ENCODE measurements around the gene FRMPD1.

FRMPD1 gene

DNA sequence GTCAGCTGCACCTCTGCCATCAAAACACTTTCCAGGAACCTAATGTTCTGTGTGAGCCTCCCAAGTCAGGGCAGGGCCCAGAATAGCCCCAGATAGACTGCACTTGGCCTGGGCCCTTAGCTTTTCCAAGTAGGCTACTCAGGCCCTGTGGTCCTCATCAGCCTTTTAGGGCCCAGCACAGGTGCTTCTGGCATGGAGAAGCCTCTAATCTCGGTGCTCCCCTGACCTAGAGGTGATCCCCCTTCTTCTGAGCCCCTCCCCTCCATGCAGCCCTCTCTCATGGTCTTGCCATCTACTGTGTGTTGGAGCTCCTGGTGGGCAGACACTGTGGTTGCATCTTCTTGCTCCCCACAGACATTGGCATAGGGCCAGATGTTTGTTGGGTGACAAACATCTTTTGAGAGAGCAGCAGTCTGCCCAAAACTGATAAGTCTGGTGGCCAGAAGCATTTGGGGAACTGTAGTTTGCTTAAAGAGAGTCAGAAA lies 28.1 kb downstream of the FRMPD1 start:
- no peak for DNase-seq

DNA sequence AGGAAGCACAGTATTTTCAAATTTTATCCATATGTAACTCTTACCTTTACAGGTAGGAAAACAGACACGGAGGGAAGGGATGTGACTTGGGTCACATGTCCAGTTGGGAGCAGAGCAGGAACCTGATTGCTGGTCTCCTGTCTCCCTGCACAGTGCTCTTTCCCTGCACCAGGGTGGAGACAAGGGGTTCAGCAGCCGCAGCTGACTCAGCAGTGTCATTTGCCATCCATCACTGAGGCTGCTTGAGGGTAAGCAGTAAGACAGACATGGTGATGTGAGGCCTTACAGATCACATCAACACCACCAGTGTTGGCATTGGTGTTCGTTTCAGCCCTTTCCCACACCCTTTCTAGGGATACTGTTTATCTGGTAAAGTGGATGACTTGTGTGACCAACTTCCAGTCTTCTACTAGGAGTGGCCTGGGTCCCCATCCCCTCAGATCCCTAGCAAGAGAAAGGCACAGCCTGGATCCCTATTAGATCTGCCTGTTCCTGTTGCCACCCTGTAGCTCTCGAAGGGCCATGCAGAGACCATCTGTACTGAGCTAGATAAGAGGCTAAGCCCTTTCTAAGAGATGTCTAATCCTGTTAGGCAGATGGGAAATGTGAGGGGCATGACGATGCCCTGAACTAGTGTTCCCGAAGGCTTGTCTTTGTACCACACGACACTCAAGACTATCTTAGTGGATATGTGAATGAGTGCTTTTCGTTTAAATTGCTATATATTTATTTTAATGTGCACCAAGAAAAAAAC lies 29.1 kb downstream of the FRMPD1 start:
- DNase-seq: no peak

DNA sequence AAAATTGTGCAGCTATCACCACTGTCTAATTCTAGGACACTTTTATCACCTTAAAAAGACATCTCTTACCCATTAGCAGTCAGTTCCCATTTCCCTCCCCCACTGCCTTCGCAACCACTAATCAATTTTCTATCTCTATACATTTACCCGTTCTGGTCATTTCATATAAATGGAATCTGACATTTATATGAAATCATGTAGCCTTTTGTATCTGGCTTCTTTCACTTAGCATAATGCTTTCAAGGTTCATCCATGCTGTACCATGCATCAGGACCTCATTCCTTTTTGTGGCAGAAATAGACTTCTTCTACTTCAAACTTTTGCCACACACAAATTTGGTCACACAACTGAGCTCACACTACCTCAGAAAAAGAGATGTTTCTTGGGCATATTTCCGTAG lies 32.2 kb downstream of the FRMPD1 start:
- DNase-seq: no peak

DNA sequence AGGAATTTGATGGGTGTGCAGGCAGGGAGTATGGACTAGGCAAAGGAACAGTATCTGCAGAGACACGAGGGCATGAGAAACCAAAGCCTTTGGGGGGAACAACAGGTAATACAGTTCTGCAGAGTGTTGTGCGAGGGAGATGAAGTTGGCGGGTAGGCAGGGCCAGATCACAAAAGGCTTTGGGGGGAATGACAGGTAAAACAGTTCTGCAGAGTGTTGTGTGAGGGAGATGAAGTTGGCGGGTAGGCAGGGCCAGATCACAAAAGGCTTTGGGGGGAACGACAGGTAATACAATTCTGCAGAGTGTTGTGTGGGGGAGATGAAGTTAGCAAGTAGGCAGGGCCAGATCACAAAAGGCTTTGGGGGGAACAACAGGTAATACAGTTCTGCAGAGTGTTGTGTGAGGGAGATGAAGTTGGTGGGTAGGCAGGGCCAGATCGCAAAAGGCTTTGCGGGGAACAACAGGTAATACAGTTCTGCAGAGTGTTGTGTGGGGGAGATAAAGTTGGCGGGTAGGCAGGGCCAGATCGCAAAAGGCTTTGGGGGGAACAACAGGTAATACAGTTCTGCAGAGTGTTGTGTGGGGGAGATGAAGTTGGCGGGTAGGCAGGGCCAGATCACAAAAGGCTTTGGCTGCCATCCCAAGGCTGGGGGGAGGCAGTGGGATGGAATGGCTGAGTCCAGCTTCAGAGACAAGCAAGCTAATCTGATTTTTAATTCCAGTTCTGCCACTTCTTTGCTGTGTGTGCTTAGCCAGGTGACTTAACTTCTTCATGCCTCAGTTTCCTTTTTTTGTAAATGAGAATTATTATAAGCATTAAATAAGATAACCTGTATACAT lies 33.0 kb downstream of the FRMPD1 start:
- no peak for DNase-seq

DNA sequence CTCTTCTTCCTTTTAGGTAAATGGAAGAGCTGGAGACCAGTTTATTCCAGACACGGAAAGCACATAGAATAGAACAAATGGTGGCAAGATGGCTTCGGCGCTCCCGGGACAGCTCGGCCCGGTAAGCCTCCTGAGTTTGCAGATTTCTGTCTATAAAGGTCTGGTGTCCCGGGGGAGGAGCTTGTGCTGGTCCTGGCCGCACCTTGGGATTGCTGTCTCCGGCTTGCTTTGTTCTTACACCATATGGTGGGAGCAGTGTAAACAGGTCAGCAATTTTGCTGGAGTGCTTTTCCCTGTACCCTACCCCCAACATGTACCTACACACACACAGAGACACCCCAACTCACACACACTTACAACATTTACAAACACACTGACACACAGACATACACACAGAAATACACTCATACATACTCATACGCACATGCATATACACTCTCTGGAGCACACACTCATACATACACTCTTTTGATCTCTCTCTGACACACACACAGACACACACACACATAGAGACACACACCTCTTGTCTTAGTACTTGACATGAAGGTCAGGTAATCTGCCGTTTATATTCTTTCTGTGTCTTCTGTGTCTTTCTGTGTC lies 42.0 kb downstream of the FRMPD1 start:
- DNase-seq: no peak

DNA sequence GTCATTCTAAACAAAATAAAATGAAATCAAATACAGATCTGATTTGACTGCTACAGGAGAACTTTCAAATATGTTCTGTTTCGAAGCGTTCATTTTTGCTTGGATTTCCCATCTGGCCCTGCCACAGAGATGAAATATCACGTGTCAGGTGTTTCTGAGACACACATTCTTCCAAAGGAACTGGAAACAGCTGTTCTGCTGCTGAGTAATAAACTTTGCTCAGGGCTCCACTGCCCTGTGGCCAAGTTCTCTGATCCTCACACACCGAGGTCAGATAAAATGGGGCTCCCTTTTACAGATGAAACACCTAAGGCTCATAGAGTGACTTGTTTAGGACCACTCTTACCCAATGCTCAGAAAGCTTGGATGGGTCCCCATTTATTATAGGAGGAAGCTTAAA lies 42.5 kb downstream of the FRMPD1 start:
- no peak for DNase-seq

DNA sequence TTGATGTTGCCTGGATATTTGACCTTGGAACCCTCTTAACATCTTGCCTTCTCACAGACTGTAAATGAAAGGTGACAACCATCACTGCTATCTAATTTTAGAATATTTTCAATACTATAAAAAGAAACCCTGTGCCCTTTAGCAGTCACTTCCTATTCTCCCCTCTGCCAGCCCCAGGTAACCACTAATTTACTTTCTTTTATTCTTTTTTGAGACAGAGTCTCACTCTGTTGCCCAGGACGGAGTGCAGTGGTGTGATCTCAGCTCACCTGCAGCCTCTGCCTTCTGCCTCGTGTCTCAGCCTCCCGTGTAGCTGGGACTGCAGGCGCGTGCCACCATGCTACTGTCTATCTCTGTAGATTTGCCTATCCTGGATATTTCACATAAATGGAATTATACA lies 43.6 kb downstream of the FRMPD1 start:
- DNase-seq: no peak

DNA sequence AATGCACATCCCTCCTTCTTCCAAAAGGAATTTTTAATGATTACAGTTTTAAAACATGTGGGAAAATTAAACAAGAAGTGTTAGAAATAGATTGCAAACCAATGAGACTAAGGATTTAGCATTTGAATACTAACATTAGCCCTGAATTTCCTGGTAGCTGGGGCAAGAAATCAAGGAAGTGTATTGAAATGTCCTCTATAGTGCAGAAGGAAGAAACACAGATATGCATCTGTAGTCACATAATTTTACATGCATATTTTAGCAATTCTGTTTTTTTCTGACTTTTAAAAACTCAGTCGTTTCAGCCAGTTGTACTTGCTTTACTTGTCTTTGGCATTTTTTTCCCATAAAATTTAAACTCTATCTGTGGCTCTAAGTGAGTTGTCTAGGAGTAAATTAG lies 45.8 kb downstream of the FRMPD1 start:
- DNase-seq: no peak

DNA sequence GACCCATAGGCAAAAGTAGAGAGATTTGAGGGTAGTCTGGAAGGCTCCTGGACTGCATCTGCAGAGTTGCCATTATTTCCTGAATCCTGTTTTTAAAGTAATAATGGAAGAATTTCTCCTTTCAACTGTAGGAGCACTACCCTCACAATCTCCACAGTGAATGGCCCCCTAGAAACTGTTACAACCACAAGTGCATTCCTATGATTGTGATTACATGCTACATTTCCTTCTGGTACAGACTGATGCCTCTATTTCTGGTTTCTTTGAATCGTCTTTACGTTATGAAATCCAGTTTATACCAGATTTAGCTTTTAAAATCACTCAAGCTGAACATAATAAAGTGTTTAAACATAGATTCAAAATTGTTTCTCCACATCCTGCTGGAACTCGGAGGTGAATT lies 49.4 kb downstream of the FRMPD1 start:
- DNase-seq: no peak

DNA sequence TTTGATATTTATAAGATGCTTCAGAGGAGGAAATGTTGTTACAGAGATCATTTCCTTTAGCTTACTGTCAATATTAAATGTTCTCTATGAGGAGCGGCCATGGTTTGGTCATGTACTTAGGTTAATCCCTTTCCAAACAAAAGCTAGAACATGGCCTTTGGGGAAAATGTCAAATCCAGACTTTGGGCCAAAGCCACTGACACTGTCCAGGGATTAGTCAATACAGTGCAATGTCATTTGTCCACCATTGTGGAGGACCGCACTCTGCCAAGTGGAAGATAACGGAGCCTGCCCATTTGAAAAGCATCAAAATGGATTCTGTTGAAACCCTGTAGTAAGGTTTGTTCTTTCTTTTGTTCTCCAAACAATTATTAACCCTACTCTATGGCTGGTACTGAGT lies 50.1 kb downstream of the FRMPD1 start:
- no peak for DNase-seq

DNA sequence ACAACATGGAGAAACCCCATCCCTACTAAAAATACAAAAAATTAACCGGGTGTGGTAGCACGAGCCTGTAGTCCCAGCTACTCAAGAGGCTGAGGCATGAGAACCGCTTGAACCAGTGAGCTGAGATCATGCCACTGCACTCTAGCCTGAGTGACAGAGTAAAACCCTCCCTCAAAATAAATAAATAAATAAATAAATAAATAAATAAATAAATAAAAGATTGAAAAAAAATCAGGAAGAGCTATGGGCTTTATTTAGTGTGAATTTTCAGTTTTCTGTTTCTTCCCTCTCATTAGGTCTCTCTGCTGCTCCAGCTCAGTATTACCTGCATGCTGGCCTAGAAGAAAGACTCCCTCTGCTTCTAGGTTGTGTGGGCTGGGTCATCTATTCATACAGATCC lies 55.0 kb downstream of the FRMPD1 start:
- no peak for DNase-seq

DNA sequence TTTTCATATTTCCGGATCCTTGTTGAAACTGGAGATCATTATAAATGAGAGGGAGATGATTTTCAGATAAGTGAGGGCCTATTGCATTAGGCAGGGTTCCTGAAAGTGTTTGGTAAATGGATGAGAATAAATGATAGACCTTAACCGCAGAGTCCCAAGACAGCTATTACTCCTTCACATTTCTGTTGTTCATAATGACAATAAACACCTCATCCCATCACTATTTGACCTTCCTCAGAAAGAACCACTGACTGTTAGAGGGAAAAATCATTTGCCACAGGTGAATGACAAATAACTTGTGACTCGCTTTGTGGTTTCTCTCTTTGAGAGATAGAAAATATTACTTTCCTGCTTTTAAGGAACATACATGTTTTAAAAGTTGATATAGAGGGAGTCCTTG lies 55.5 kb downstream of the FRMPD1 start:
- DNase-seq: no peak

DNA sequence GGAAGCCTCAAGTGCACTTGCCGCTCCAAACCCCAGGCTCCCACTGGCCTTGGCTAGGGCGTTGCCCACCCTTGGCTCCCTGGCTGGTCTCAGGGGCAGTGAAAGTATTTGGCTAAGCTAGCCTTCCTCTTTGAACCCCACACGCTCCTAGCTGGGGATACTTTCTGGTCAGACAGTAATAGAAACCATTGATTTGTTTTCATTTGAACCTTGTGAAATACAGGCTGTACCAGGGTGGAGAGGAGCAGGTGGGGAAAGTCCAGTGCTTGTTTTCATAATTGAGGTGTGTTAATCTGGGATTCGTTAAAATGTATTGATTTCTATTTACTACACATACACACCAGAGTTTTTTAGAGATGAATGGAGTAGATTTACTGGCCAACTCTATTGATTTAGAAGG lies 57.0 kb downstream of the FRMPD1 start:
- DNase-seq: no peak

DNA sequence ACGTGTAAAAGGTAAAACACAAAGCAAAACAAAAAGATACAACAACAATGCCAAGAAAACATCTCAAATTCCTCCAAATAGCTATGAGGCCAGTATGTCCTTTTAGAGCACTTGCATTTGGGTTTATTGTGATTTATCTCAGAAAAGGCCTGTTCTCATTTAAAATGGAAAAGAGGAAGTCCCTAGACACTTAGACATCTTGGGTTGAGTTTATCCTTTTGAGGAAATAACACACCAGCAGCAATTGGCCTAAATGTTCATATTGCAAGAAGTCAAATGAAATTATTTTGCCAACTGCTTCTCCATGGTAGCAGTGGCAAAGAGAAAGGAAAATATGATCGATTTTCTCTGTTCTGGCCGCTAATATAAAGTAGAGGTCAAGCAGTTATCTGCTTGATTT lies 59.3 kb downstream of the FRMPD1 start:
- DNase-seq: no peak

DNA sequence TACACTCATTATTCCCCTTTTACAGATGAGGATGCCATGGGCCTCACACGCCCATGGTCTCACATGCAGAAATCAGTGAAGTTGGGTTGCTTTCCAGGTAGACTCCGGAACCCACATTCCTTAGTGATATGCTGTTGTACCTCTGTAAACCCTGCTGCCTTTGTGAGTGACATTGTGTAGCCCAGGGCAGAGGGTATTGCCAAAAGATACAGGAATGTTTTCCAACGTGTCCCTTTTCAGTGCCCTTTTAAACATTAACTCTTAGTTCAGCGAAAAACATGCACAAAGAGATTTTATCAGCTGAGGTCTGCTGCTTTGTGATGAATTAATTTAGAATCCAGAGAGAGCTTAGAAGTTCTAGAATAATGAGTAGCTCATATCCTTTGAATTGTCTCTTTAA lies 64.5 kb downstream of the FRMPD1 start:
- no peak for DNase-seq

DNA sequence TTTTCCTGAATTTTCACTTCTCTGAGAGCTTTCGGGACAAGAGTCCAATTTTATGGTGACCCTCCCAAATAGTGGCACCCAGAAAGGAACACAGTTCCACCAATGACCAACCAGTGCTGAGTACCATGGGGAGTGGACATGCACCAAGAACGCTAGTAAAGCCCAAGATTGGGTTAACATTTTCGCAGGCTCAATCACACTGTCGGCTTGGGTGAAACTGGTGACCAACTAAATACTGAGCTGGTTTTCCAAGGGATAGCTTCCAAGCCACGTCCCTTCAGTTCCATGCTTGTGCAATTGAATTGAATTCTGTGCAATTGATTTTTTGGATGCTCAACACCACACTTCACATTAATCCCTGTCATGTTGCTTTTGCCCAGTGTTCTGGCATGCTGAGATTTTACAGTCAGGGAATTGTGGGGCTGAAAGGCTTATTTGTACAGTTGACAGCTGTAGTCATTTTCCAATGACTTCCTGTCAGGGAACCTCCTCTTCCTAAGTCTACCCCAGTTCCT lies 65.3 kb downstream of the FRMPD1 start:
- DNase-seq: no peak

DNA sequence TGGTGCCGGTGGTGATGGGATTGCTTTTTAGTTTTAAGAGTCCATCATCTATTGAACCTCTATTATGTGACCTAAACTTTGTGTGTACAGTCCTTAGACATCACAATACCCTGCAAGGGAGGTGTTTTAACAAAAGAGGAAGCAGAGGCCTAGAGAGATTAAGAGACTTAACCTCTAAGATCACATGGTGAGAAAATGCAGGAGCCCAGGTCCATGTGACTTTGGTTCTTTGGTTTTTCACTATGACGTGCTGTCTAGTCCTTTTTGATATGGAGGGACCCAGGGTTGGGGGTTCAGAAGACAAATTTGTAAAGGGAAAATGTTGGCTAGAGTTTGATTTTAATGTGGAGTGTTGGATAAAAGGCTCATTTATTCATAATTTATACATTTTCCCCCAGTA lies 68.8 kb downstream of the FRMPD1 start:
- DNase-seq: no peak

DNA sequence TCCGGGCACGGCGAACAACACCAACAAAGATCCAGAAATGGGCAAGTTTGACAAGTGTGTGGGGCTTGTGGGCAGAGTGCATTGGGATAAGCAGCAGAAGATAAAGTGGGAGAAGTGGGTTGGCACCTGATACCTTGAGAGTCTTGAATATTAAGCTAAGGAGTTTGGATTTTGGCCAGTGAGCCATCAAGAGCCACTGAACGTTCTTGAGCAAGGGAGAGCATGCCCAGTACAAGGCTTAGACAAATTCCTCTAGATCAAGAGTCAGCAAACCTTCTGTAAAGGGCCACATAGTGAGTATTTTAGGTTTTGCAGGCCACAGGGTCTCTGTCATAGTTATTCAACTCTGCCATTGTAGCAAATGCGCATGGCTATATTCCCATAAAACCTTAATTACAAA lies 76.3 kb downstream of the FRMPD1 start:
- DNase-seq: no peak

DNA sequence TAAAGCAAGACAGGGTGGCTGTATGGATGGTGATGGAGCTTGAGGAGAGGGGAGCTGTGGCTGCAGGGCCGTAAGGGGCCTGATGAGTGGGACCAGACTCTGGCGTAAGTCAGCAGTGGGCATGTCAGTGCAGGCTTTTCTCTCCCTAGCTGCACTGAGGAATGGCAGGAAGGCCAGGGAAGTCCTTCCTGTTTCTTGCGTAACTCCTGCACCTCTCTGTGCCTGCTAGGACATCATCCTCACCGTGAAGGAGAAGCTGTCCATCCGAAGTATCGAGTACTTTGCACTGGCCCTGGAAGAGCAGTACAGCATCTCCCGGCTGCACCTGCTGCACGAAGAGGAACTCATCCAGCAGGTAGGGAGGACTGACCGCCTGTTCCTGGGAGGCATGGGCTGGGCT lies 78.7 kb downstream of the FRMPD1 start:
- DNase-seq: no peak

DNA sequence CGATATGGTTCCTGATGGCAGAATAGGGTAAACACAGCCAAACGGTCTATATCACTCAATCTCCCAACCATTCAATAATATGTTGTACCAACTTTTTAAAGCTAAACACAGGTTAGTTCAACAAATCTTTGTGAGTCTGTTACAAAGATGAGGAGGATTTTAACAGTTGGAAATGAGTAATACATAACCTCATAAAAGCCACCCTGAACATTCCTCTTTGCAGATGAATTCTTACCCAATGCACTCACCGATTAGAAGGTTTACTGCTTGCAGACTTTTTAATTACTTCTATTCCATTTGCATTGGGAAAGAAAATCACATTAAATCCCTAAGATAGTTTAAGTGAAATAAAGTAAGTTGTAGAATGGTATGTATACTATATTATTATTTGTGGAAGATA lies 79.5 kb downstream of the FRMPD1 start:
- DNase-seq: no peak

DNA sequence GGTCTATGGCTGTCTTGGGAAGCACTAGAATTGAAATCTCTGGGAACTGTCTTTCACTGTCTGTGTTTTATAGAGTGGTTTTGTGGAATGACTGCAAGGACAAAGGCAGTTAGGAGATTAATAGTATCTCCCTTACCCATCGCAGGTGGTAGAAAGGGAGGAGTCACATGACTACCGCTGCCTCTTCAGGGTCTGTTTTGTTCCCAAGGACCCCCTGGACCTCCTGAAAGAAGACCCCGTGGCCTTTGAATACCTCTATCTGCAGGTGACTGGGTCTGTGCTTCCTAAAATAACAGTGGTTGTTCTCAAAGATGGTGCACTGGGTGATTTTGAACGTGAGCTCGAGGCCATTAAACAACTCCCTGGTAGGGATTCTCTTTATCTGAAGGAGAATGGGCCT lies 80.1 kb downstream of the FRMPD1 start:
- no peak for DNase-seq

DNA sequence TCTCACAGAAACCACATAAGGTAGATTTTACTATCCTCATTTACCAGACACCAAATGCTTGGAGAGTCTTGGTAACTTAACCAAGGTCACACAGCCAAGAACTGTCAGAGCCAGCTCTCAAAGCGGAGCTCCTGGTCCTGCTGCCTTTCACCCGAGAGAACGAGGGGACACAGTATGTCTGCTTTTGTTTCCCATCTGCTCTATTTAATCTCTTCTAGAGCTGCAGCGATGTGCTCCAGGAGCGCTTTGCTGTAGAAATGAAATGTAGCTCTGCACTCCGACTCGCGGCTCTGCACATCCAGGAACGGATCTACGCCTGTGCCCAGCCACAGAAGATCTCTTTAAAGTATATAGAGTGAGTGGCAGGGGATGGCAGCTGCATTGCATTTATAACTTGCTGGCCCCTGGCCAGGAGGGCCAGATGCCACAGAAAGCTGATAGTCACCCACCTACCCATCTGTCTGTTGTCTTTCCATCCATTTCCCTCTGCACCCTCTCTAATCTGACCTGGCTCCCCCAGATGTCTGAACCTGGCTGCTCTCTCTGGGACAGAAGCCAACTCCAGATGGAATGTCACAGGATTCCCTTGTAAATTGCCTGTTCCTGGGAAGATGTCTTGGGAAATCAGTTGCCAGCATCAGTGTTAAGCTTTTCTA lies 81.5 kb downstream of the FRMPD1 start:
- DNase-seq: peak in 1 of 14 donors; percentile 8

DNA sequence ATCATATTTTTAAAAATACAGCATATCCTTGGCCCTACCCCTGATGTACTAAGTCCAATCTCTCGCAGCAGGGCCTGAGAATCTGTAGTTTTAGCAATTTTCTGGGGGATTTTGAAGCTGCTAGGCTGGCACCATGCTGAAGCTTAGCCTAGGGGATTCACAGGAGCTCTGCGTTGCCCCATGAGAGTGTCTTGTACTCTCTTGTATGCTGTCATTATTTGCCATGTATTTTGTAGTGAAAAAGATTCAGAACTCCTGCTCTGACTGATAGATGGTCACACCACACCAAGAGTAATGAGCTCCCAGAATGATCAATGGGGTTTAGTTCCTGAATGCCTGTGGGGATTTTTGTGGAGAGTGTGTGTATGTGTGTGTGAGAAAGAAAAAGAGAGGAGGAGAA lies 82.2 kb downstream of the FRMPD1 start:
- DNase-seq: no peak
